Measurements from ENCODE around the gene GBX1.

GRCh38 chr7:151174246-151175046, 7.0 kb upstream of the GBX1 start:
- TF ChIP-seq PHF8 (IDR thresholded peaks at IDR 0.05; ENCODE audit: borderline replicate concordance, low read depth) = no peak
- no peak for TF ChIP-seq CTCF (IDR thresholded peaks at IDR 0.05)
- TF ChIP-seq NFE2L2 (conservative IDR thresholded peaks at IDR 0.05; ENCODE audit: low read length) = no peak
- TF ChIP-seq REST (IDR thresholded peaks at IDR 0.05) = no peak
- TF ChIP-seq CBX8 (IDR thresholded peaks at IDR 0.05) = no peak
- TF ChIP-seq MAZ (IDR thresholded peaks at IDR 0.05; ENCODE audit: borderline replicate concordance, low read depth, low read length) = no peak
- TF ChIP-seq USF2 (IDR thresholded peaks at IDR 0.05) = no peak
- no peak for TF ChIP-seq HDAC2 (IDR thresholded peaks at IDR 0.05)
- no peak for TF ChIP-seq RCOR1 (IDR thresholded peaks at IDR 0.05; ENCODE audit: low read depth, low read length)
- TF ChIP-seq EP300 (IDR thresholded peaks at IDR 0.05) = no peak
